GM18517 (cell line): ENCODE measurements around the gene NRGN.

Source experiments
- ATAC-seq: cut with Tn5 transposase; IDR thresholded peaks from one replicate; pipeline ENCODE4 v1.9.1; 2021; ENCODE audit warnings: mild to moderate bottlenecking, moderate library complexity; ENCODE audit not compliant: unreplicated experiment

The NRGN gene

GRCh38 chr11:124738713-124739478 is 846 bp upstream of the NRGN start:
- no peak for ATAC-seq

DNA sequence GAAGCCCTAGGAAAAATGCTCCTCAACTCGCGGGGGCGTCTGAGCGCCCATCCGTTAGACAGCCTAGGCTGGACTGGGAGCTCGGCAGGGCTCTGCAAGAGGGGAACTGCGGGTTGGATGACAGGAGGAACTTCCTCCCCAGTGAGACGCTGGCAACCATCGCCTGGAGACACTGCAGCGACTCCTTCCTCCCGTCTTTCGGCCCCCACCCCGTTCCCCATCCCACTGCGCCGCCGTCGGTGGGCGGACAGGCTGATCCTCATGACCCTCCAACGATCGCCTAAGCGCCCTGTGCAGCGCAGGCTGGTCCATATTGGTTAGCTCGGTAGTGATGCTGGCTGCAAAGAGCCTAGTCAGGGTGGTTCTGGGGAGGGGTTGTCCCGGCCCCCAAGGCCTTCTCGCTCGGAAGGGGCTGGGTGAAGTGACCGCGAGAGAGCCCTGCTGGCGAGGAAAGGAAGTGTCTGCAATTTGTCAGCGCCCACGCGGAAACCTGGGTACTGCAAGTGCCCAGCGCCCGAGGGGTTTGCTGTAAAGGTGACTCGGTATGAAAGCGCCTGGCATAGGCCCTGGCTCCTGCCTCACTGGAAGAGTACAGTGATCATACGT is 638 bp downstream of the NRGN start:
- peak; percentile 52 for ATAC-seq

DNA sequence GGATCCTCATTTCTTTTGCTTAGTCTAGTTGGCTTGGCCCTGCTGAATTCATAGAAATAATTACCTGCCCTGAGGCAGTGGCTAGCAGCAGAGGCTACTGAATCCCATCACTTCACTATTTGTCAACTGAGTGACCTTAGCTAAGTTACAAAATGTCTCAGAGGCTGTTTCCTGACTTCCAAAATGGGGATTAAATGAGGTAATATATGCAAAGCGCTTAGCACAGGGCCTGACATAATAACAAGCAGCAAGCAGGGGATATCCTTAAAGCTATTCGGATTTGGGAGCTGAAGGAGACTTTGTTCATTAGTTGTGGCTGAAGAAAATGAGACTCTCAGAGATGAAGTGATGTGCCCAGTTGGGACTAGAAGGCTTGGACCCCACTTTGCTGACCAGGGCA is 2.8 kb downstream of the NRGN start:
- ATAC-seq = no peak

- no peak for ATAC-seq
These were observed 3.3 kb downstream of the NRGN start for GRCh38 chr11:124743050-124743449.

DNA sequence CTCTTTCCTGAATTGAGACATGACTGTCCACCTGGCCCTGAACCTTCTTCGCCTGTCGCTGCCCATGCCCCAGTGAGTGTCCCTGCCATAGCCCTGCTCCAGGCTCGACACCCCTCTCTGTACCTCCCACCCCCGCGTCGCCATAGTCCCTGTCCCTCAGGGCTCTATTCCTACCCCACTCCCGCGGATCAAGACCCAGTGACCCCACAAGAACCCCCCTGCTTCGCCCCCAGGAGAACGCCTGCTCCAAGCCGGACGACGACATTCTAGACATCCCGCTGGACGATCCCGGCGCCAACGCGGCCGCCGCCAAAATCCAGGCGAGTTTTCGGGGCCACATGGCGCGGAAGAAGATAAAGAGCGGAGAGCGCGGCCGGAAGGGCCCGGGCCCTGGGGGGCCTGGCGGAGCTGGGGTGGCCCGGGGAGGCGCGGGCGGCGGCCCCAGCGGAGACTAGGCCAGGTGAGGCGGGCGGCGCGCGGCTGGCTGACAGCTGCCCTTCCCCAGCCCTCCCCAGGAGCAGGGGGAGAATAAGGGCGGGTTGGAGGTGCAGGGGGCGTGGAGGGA is 5.6 kb downstream of the NRGN start:
- no peak for ATAC-seq

DNA sequence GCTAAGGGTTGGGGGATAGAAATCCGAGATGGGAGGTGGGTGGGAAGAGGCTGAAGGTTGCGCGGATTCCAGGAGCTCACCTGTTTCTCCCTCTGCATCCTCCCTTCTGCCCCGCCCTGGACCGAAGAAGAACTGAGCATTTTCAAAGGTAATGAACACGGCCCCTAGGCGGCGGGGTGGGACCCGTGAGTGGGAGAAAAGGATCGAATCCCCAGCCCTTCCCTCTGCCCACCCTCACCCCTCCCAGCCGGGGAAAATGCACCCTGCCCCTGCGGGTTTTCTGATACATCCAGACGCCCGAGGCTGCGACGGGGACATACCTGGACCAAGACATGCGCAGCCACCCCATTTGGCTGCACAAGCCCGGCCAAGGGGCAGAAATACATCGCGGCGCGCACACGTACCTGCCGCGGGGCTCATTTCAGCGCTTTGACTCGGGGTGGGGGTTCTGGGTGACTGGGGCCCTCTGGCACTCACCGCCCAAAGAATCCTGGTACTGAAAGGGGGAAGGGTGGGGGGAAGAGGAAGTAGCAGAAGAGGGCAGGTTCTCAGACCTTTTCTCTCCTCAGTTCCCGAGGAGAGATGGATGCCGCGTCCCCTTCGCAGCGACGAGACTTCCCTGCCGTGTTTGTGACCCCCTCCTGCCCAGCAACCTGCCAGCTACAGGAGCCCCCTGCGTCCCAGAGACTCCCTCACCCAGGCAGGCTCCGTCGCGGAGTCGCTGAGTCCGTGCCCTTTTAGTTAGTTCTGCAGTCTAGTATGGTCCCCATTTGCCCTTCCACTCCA is 6.3 kb downstream of the NRGN start:
- ATAC-seq = peak; percentile 13

- peak; percentile 91 for ATAC-seq
These were observed 7.0 kb downstream of the NRGN start for GRCh38 chr11:124746621-124747243.

DNA sequence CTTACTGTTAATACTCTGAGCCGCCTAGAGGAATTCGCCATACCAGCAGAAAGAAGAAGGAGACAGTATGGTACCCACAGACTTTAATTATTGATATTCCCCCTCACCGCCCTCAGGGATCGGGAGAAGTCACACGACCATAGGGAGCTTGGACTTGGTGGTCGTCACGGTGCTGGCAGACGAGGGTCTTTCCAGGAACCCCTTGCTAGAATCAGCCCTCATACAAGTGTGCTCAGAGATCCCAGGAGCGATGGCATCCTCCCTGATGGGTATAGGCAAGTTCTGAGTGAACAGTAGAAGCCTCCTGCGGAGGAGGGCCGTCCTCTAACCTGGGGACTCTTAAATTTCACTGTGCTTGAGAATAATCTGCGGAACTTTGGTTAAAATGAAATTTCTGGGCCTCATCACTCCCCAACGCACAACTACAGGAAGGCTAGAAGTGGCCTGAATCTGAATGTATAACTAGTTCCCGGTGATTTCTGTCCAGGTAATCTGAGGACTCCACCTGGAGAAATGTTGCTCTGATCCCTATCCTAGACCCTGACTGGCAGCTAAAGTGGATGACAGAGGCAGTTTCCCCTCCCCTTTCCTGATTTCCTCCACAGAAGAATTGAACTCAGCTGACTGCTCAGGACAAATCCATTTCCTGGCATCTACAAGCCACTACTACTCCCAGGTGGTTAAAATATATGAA is 7.8 kb downstream of the NRGN start:
- no peak for ATAC-seq

GRCh38 chr11:124748100-124748418 is 8.3 kb downstream of the NRGN start:
- no peak for ATAC-seq

- no peak for ATAC-seq
These were observed 9.0 kb downstream of the NRGN start for GRCh38 chr11:124748481-124749343.

DNA sequence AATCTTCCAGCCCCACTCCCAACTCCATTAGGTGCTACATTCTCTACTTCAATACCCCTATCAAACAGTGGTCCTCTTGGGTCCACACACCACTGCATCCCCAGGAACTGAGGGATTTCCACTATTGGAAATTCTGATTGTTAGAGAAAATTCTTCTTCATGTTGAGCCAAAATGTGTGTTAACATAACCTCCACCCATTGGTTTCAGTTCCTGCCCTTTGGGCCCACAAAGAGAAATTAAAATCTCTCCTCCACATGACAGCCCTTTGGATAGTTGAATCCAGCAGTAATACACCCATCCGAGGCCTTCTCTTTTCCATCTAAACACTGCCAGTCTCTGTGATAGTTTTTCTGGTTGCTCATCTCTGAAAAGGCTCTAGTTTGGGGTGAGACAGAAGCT is 10.2 kb downstream of the NRGN start:
- no peak for ATAC-seq

DNA sequence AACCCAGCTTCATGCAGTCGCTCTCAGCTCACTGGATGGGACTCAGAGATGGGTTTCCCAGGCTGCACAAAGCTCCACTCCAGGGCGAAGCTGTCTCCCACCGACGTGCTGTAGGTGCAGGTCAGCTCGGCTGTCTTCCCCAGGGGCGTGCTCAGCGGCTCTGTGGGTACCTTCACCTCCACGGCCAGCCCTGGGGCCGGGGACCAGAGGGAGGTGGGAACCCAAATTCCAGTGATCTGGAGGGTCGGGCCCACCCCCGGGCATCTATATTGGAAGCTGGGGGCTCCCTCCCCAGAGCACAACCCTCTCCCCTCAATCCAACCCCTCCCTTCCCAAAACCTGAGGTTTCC is 11.6 kb downstream of the NRGN start:
- no peak for ATAC-seq

DNA sequence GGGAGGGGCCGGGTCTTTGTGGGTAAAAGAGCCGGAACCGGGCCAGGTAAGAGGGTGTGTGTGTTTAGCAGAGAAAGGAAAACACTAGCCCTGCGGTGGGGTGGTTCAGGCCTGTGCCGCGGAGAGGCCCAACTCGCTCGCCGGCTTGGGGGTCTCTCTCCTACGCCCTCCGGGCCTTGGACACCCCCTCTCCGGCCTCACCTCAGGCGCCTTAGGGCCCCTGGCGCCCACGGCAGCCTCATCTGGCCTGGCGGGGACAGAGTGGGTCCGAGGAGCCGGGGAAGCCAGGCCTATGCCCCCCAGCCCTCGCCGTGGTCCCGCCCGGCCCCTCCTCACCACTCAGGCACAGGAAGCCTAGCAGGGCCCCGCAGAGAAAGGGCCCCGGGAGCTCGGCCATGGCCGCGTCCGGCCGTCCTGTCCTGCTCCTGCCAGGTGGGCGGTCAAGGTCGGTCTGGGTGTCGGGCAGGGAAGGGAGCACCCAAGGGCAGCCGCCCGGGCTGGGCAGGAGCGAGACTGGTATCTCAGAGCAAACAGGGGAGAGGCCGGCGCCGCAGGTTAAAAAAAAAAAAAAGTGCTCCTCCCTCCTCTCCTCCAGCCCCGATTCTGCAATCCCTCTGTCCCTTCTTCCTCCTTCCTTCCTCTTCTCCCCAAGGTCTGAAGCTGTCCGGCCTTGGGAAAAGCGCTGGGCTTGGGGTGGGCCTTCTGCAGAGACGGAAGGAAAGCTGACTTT is 12.2 kb downstream of the NRGN start, which contains the start of gene VSIG2:
Gene VSIG2 (minus strand): TSS at position 515 of the 730 bp plus-strand sequence. CDS start 118 bp downstream, at position 397.
- ATAC-seq = no peak

- ATAC-seq = no peak
These were observed 12.8 kb downstream of the NRGN start for GRCh38 chr11:124752471-124753102.

- no peak for ATAC-seq
These were observed 13.5 kb downstream of the NRGN start for GRCh38 chr11:124753205-124753604.

DNA sequence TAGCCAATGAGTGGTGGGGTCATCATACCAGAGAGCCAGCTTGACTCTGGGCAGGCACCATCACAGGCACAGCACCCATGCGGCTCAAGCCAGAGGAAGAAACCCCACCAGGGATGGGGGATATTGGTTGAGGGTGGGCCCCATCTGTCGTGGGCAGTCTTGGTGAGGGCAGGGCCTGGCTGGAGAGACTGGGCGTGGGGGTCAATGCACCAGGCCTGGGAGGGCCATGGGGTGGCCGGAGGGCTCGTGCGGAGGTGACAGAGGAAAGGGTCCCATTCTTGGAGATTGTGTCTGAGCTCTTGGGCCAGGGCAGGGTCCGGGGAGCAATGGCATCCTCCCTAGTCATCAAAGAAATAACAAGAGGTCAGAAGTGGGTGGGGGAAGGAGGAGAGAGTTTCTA is 13.9 kb downstream of the NRGN start:
- ATAC-seq = no peak

DNA sequence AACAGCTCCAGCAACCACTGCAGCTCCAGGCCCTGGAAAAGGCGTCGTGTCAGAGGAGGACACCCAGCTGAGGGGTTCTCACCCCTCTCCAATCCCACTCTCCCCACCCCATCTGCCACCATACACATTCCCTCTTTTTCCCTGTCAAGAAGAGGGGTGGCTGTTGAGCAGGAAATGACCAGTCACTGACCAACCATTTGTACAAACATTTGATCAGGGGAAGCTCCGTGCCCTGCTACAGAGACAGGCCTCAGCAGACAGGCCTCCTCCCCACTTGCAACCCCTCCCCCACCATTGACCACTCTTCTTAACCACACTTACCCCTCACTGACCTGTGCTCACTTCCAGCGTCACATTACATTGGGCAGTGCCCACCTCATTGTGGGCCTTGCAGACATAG is 14.6 kb downstream of the NRGN start:
- no peak for ATAC-seq

- ATAC-seq = no peak
These were observed 15.0 kb downstream of the NRGN start for GRCh38 chr11:124754710-124755109.
